ENCODE measurements around the gene SLC9A9. TPM values are rescaled to one million over a fixed set of nuclear protein-coding genes. Genes with fewer than 3 reads are reported as not detected.

SLC9A9 gene
- polyA plus RNA-seq, 1 donor (not counting 4 experiments of a cell fraction or from before 2014, with no cell fraction given): 5.2 TPM

GRCh38 chr3:143840636-143841035, 7.6 kb downstream of the SLC9A9 start:
- Histone ChIP-seq H3K27me3 (ENCODE audit: control insufficient read depth, extremely low read depth, insufficient read depth, low read length) (no peaks in the 10 kb centered on the region), H3K9ac (ENCODE audit: control insufficient read depth, extremely low read depth, insufficient read depth, low read length) (no peak overlapping the region), H3K4me2 (ENCODE audit: control insufficient read depth, extremely low read depth, insufficient read depth, low read depth, low read length) (no peak overlapping the region), H3K79me2 (ENCODE audit: control insufficient read depth, insufficient read depth, low read length) (no peaks in the 10 kb centered on the region), H3K9me3 (ENCODE audit: control insufficient read depth, low read depth, low read length) (no peaks in the 10 kb centered on the region), H3K4me1 (ENCODE audit: control insufficient read depth, extremely low read depth, insufficient read depth, low read length) (no peaks in the 10 kb centered on the region), H3K4me3 (ENCODE audit: control insufficient read depth in 2 of 3, extremely low read depth in 1 of 3, insufficient read depth in 2 of 3, low read depth in 1 of 3, low read length in 3 of 3) (no peak overlapping the region), H3K27ac (ENCODE audit: control insufficient read depth, insufficient read depth, low read length) (no peak overlapping the region), H3K9me1 (ENCODE audit: control insufficient read depth, extremely low read depth, insufficient read depth, low read length) (no peaks in the 10 kb centered on the region), H4K20me1 (ENCODE audit: control insufficient read depth, extremely low read depth, insufficient read depth, low read length) (no peaks in the 10 kb centered on the region), H2AFZ (ENCODE audit: control insufficient read depth, low read length) (peak overlapping the region; percentile 13), H3K36me3 (ENCODE audit: control insufficient read depth in 2 of 2, extremely low read depth in 1 of 2, insufficient read depth in 2 of 2, low read length in 2 of 2) (no peaks in the 10 kb centered on the region)
- FAIRE-seq (no peak), DNase-seq (ENCODE audit: low read depth, low spot score) (no peak)
- dilution Hi-C loops (cut with MboI; ENCODE audit: extremely low pct_ligation_motif_present, low sequenced_read_pairs): no loop called here
- TF ChIP-seq CTCF (optimal IDR thresholded peaks at IDR 0.05 in 1 of 3, IDR thresholded peaks at IDR 0.05 in 1 of 3, conservative IDR thresholded peaks at IDR 0.05 in 1 of 3; ENCODE audit: extremely low read depth in 1 of 3, insufficient read depth in 2 of 3, low read length in 3 of 3): no peak
- no peak for TF ChIP-seq EZH2 (IDR thresholded peaks at IDR 0.05; ENCODE audit: low read length)

GRCh38 chr3:143839980-143840379, 8.3 kb downstream of the SLC9A9 start:
- H3K9ac ChIP-seq (ENCODE audit: control insufficient read depth, extremely low read depth, insufficient read depth, low read length): no peak overlapping the region
- H3K4me2 ChIP-seq (ENCODE audit: control insufficient read depth, extremely low read depth, insufficient read depth, low read depth, low read length): no peak overlapping the region
- no peaks in the 10 kb centered on the region for H3K36me3 ChIP-seq (ENCODE audit: control insufficient read depth in 2 of 2, extremely low read depth in 1 of 2, insufficient read depth in 2 of 2, low read length in 2 of 2)
- TF ChIP-seq CTCF (optimal IDR thresholded peaks at IDR 0.05 in 1 of 3, IDR thresholded peaks at IDR 0.05 in 1 of 3, conservative IDR thresholded peaks at IDR 0.05 in 1 of 3; ENCODE audit: extremely low read depth in 1 of 3, insufficient read depth in 2 of 3, low read length in 3 of 3) (no peak), EZH2 (IDR thresholded peaks at IDR 0.05; ENCODE audit: low read length) (no peak)
- no peaks in the 10 kb centered on the region for H3K4me1 ChIP-seq (ENCODE audit: control insufficient read depth, extremely low read depth, insufficient read depth, low read length)
- DNase-seq (ENCODE audit: low read depth, low spot score) (no peak), FAIRE-seq (no peak)
- H3K9me3 ChIP-seq (ENCODE audit: control insufficient read depth, low read depth, low read length): no peaks in the 10 kb centered on the region
- no peaks in the 10 kb centered on the region for H3K27me3 ChIP-seq (ENCODE audit: control insufficient read depth, extremely low read depth, insufficient read depth, low read length)
- dilution Hi-C loops (cut with MboI; ENCODE audit: extremely low pct_ligation_motif_present, low sequenced_read_pairs): no loop called here
- no peaks in the 10 kb centered on the region for H3K9me1 ChIP-seq (ENCODE audit: control insufficient read depth, extremely low read depth, insufficient read depth, low read length)
- H3K79me2 ChIP-seq (ENCODE audit: control insufficient read depth, insufficient read depth, low read length): no peaks in the 10 kb centered on the region
- H4K20me1 ChIP-seq (ENCODE audit: control insufficient read depth, extremely low read depth, insufficient read depth, low read length): no peaks in the 10 kb centered on the region
- H3K4me3 ChIP-seq (ENCODE audit: control insufficient read depth in 2 of 3, extremely low read depth in 1 of 3, insufficient read depth in 2 of 3, low read depth in 1 of 3, low read length in 3 of 3): no peak overlapping the region
- no peak overlapping the region for H2AFZ ChIP-seq (ENCODE audit: control insufficient read depth, low read length)
- H3K27ac ChIP-seq (ENCODE audit: control insufficient read depth, insufficient read depth, low read length): no peak overlapping the region

Measured in keratinocyte (primary cell).